Measurements from ENCODE around the gene TSEN34.
"Not testable (repeated sequence)": the region's sequence is repeated elsewhere in the genome, so short reads cannot be mapped to it uniquely, and the experiment has no call there.

Gene TSEN34

DNA sequence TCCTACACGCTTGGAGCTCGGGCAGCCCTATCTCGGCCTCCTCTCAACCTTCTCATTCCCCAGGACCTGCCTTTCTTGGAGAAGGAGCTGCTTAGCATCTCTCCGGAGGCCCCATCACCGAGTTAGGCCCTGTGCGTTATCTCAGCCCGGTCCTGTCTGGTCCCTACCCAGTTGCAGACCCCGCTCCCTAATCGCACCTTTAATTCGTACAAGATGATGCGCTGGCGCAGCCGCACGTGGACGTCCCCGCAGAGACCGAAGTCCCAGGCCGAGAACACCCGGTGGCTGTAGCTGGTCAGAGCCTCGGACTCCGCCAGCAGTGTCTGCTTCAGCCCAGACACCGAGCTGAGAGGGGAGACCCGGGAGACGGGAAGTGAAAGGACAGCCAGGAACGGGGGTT, 25.9 kb upstream of the TSEN34 start:
- no peaks in the 10 kb centered on the region for H3K9me3 ChIP-seq (ENCODE audit: control insufficient read depth, low read length)
- H3K4me1 ChIP-seq (ENCODE audit: control insufficient read depth, insufficient read depth, low read length) = peaks cover 37% of the 10 kb centered on the region
- no peak overlapping the region for H3K9ac ChIP-seq (ENCODE audit: low read length)

DNA sequence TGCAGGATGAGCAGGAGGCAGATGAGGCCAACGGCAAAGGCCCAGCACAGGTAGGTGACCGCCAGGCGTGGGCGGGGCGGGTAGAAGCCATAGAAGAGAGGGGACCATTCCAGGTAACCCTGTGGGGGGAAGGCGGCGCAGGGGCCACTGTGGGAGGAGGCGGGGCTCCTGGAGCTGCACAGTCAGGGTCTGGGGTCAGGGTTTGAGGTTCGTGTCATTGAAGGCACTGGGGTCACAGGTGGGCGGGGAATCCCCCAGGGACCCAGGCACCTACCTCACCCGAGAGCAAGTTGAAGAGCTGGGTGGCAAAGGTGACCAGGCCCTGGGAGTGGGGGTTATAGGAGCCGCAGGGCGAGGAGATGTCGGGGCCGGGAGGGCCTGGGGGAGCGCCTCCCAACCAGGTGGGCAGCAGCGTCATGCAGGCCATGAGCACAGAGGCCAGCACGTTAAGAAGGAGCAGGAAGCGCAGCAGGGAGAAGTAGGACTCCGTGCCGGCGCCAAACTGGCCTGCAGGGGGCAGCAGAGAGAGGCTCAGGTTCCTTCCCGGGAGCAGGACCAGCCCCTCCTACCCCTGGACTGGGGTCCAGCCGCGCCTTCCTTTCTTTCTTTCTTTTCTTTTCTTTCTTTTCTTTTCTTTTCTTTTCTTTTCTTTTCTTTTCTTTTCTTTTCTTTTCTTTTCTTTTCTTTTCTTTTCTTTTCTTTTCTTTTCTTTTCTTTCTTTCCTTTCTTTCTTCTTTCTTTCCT, 22.8 kb upstream of the TSEN34 start:
- Histone ChIP-seq H3K9ac (ENCODE audit: low read length) (no peak overlapping the region), H3K4me3 (ENCODE audit: low read length) (no peak overlapping the region), H3K36me3 (ENCODE audit: control insufficient read depth, insufficient read depth, low read length) (no peaks in the 10 kb centered on the region), H3K9me3 (ENCODE audit: control insufficient read depth, low read length) (no peaks in the 10 kb centered on the region), H3K4me1 (ENCODE audit: control insufficient read depth, insufficient read depth, low read length) (peaks cover 19% of the 10 kb centered on the region), H3K27me3 (ENCODE audit: control insufficient read depth, insufficient read depth, low read length) (no peaks in the 10 kb centered on the region)

More for the DNA sequence above, 25.9 kb upstream of the TSEN34 start:
- Histone ChIP-seq H3K36me3 (ENCODE audit: control insufficient read depth, insufficient read depth, low read length) (no peaks in the 10 kb centered on the region), H3K27me3 (ENCODE audit: control insufficient read depth, insufficient read depth, low read length) (no peaks in the 10 kb centered on the region), H3K4me3 (ENCODE audit: low read length) (no peak overlapping the region)

DNA sequence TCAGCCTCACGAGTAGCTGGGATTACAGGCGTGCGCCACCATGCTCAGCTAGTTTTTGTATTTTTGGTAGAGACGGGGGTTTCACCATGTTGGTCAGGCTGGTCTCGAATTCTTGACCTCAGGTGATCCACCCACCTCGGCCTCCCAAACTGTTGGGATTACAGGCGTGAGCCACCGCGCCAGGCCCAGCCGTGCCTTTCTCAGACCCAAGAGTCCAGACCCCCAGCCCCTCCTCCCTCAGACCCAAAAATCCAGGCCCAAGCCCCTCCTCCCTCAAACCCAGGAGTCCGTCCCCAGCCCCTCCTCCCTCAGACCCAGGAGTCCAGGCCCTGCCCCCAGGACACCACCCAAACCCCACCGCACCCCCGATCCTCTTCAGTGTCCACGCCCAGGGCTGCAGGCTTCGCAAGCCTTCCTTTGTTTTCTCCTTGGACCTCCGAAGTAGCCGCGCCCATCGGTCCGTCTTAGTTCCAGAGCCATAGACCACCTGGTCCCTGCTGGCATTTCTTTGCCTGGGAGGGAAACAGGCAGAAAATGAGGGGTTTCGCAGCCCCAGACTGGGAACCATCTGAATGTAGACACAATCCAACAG, 21.9 kb upstream of the TSEN34 start:
- Histone ChIP-seq H3K27me3 (ENCODE audit: control insufficient read depth, insufficient read depth, low read length) (no peaks in the 10 kb centered on the region), H3K36me3 (ENCODE audit: control insufficient read depth, insufficient read depth, low read length) (no peaks in the 10 kb centered on the region), H3K4me3 (ENCODE audit: low read length) (no peak overlapping the region), H3K9me3 (ENCODE audit: control insufficient read depth, low read length) (no peaks in the 10 kb centered on the region), H3K9ac (ENCODE audit: low read length) (no peak overlapping the region), H3K4me1 (ENCODE audit: control insufficient read depth, insufficient read depth, low read length) (peaks cover 20% of the 10 kb centered on the region)

DNA sequence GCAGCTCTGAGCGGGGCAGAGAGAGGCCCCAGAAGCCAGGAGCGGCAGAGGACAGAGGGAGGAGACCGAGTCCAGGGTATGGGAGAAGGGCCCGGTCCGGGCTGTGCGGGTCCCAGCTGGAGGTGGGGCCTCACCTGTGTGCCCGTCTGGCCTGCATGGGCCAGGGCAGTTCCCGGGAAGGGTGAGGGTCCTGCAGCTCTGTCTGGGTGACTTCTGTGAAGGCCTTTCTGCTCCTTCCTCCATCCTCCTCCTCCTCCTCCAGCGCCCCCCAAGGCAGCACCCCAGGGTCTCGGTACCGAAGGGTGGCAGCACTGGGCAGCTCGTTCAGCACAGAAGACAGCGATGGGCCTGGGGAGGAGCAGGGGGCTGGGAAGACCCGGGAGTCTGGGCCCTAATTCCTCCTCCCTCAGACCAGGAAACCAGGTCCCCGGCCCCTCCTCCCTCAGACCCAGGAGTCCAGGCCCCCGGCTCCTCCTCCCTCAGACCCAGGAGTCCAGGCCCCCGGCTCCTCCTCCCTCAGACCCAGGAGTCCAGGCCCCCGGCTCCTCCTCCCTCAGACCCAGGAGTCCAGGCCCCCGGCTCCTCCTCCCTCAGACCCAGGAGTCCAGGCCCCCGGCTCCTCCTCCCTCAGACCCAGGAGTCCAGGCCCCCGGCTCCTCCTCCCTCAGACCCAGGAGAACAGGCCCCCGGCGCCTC, 19.2 kb upstream of the TSEN34 start:
- not testable (repeated sequence) for H3K27me3 ChIP-seq (ENCODE audit: control insufficient read depth, insufficient read depth, low read length); H3K36me3 ChIP-seq (ENCODE audit: control insufficient read depth, insufficient read depth, low read length); H3K9me3 ChIP-seq (ENCODE audit: control insufficient read depth, low read length); H3K4me3 ChIP-seq (ENCODE audit: low read length)
- Histone ChIP-seq H3K9ac (ENCODE audit: low read length) (peak overlapping the region; percentile 85), H3K4me1 (ENCODE audit: control insufficient read depth, insufficient read depth, low read length) (peaks cover 10% of the 10 kb centered on the region)

DNA sequence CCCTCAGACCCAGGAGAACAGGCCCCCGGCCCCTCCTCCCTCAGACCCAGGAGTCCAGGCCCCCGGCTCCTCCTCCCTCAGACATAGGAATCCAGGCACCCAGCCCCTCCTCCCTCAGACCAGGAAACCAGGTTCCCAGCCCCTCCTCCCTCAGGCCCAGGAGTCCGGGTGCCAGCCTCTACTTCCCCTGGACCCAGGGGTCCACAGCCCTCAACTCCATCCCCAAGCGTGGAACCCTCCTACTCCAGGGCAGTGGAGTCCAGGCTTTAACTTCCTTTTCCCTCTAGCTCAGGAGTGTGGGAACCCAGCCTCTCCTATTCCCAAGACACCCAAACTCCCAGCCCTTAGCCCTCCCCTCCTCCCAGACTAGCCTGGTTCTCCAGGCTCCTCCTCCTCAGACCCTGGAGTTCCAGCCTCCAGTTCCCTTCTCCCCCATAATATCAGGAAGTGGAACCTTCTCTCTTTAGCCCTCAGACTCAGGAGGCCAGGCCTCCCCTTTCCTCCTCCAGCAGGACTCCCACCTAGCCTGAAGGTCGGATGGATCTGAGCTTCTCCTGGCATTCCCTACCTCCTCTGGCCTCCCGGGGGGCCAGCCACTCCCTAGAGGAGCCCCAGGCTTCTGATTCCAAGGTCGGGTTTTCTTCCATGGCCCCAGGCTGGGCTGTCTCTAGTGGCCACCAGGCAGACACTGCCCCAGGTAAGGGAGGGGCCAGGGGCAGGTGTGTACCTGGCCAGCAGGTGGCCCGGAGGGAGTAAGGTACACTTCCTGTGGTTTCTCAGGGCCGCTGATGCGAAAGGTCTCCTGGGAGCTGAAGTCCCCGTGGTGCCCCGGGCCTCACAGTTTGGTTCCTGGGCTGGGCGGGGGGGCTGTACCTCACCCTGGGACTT, 18.4 kb upstream of the TSEN34 start, which contains the start of gene TMC4:
Gene TMC4 (minus strand): TSS at position 690 of the 888 bp plus-strand sequence. CDS start 43 bp downstream, at position 647.
- H3K36me3 ChIP-seq (ENCODE audit: control insufficient read depth, insufficient read depth, low read length) = no peaks in the 10 kb centered on the region
- peaks cover 10% of the 10 kb centered on the region for H3K4me1 ChIP-seq (ENCODE audit: control insufficient read depth, insufficient read depth, low read length)
- peak within 1 kb of the TSS; percentile 85 for H3K9ac ChIP-seq (ENCODE audit: low read length)
- H3K4me3 ChIP-seq (ENCODE audit: low read length) = peak within 1 kb of the TSS; percentile 39
- no peaks in the 10 kb centered on the region for H3K9me3 ChIP-seq (ENCODE audit: control insufficient read depth, low read length)
- H3K27me3 ChIP-seq (ENCODE audit: control insufficient read depth, insufficient read depth, low read length) = no peaks in the 10 kb centered on the region

DNA sequence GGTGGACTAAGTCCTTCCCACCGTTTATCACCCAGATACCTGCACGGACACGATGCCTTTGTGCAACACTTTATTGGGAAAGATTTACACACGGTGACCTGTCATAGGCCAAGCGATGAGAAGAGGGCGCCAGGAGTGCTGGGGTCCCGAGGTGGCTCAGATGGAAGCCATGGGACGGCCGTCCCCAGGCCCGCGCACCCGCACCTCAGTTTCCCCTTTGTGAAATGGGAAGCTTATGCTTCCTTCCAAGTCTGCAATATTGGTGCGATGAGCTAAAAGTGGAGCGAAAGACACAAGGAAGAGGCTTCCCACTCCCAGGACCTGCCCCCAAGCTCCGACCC, 17.8 kb upstream of the TSEN34 start:
- no peaks in the 10 kb centered on the region for H3K36me3 ChIP-seq (ENCODE audit: control insufficient read depth, insufficient read depth, low read length)
- no peaks in the 10 kb centered on the region for H3K27me3 ChIP-seq (ENCODE audit: control insufficient read depth, insufficient read depth, low read length)
- H3K9me3 ChIP-seq (ENCODE audit: control insufficient read depth, low read length) = no peaks in the 10 kb centered on the region
- peak overlapping the region; percentile 45 for H3K9ac ChIP-seq (ENCODE audit: low read length)
- H3K4me3 ChIP-seq (ENCODE audit: low read length) = no peak overlapping the region
- H3K4me1 ChIP-seq (ENCODE audit: control insufficient read depth, insufficient read depth, low read length) = peaks cover 7% of the 10 kb centered on the region

DNA sequence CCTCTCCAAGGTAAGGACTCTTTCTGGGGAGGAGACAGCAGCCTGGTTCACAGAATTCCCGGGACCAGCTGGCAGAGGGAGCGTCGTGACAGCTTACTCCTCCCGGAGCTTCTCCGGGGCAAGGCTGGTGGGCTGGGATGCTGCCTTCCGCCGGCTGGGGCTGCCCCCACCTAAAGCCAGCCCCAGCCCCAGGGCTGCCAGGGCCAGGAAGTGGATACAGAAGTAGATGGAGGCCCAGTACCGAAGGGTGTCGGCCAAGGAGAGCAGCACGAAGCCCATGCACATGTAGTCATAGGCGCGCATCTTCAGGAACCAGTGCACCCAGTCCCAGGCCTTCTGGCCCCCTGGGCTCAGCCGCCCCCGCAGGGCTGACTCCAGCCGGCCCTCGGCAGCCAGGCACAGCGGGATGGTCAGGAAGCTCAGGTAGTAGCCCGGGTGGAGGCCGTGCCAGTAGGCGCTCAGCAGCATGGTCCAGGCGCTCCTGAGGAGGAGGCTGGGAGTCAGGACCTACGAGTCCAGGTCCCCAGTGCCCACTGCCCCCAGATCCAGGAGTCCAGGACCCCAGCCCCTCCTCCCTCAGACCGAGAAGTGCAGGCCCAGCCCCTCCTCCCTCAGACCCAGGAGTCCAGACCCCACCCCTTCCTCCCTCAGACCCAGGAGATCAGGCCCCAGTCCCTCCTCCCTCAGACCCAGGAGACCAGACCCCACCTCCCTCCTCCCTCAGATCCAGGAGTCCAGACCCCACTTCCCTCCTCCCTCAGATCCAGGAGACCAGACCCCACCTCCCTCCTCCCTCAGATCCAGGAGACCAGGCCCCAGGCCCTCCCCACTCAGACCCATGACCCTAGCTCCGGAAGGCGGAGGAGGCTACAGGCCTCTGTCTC, 16.9 kb upstream of the TSEN34 start:
- Histone ChIP-seq H3K4me1 (ENCODE audit: control insufficient read depth, insufficient read depth, low read length) (peaks cover 6% of the 10 kb centered on the region), H3K36me3 (ENCODE audit: control insufficient read depth, insufficient read depth, low read length) (no peaks in the 10 kb centered on the region), H3K4me3 (ENCODE audit: low read length) (no peak overlapping the region), H3K9ac (ENCODE audit: low read length) (no peak overlapping the region), H3K27me3 (ENCODE audit: control insufficient read depth, insufficient read depth, low read length) (no peaks in the 10 kb centered on the region), H3K9me3 (ENCODE audit: control insufficient read depth, low read length) (no peaks in the 10 kb centered on the region)

DNA sequence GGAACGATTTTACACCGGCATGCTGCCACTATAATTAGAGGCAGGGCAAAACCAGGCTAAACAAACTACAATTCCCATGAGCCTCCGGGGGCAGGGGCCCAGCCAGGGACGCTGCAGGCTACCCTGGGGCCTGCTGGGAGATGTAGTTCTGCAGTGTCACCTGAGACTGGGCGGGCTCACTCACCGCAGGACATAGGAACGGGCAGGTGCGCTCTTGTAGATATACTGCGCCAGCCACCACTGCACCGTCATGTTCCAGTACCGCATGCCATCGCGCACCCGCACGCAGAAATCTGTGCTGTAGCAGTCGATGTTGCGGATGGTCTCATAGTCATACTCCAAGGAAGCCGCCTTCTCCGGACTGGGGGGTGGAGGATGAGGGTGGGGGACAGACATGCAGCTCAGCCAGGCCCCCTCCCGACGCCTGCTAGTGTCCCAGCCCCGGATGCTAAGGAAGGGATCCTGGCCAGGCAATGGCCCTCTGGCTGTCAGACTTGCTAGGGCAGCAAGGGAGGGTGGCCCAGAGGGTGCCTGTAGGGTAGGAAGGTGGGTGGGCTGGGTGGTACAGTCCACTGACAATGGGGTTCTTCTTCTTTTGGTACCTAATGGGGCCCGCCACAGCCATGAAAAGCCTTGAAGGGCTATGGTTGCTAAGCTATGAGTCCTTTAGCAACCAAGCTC, 12.4 kb upstream of the TSEN34 start:
- Histone ChIP-seq H3K27me3 (ENCODE audit: control insufficient read depth, insufficient read depth, low read length) (no peaks in the 10 kb centered on the region), H3K4me1 (ENCODE audit: control insufficient read depth, insufficient read depth, low read length) (peaks cover 11% of the 10 kb centered on the region), H3K9ac (ENCODE audit: low read length) (no peak overlapping the region), H3K36me3 (ENCODE audit: control insufficient read depth, insufficient read depth, low read length) (no peaks in the 10 kb centered on the region), H3K9me3 (ENCODE audit: control insufficient read depth, low read length) (no peaks in the 10 kb centered on the region), H3K4me3 (ENCODE audit: low read length) (no peak overlapping the region)

DNA sequence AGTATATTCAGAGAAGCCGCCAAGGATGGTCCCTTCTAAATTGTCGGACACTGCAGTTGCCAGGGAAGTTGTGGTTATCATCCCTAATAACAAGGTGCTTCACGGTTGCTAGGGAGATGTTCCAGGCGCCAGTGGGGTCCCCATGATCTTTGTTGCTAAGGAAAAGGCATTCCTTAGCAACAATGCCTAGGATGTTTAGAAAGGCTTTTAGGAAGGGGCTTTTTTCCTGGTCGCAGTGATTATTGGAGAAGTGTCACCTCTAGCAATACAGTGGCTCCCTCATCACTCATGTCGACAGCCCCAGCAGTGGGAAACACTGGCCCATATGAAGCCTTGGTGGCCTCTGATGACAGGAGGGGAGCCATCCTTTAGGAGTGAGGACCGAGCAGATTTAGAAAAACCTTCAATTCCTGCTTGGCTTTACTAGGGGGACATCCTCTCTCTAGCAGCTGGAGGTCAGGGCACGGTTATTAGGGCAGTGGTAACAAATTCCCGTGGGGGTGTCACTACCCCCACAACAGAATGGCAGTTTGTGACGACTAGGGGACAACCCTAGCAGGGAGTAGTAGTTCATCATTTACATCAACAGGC, 11.8 kb upstream of the TSEN34 start:
- Histone ChIP-seq H3K9ac (ENCODE audit: low read length) (no peak overlapping the region), H3K27me3 (ENCODE audit: control insufficient read depth, insufficient read depth, low read length) (no peaks in the 10 kb centered on the region), H3K4me1 (ENCODE audit: control insufficient read depth, insufficient read depth, low read length) (peaks cover 11% of the 10 kb centered on the region), H3K9me3 (ENCODE audit: control insufficient read depth, low read length) (no peaks in the 10 kb centered on the region), H3K36me3 (ENCODE audit: control insufficient read depth, insufficient read depth, low read length) (no peaks in the 10 kb centered on the region), H3K4me3 (ENCODE audit: low read length) (no peak overlapping the region)

DNA sequence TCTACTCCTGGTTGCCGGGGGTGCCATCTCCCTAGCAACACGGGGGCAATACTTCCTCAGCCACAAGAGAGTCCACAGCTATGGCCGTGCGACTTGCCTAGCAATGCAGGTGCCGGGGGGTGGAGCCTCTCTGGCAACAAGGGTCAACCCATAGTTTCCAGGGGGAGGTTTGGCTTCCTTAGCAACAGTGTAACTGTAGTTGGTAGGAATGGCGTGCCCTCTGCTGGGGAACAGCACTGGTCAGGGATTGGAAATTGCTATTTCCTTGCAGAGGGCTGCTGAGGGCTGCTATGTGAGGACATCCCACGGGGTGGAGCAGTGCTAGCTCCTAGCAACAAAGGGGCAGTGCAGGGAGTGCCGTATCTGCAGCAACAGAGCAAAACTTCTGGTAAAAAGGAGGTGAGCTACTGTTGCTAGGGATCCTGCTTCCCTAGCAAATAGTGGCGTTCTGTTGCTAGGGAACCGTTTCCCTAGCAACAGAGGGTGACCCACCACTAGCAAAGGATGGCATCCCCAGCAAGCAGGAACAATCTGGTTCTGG, 11.1 kb upstream of the TSEN34 start:
- H3K27me3 ChIP-seq (ENCODE audit: control insufficient read depth, insufficient read depth, low read length) = no peaks in the 10 kb centered on the region
- H3K9ac ChIP-seq (ENCODE audit: low read length) = no peak overlapping the region
- H3K9me3 ChIP-seq (ENCODE audit: control insufficient read depth, low read length) = no peaks in the 10 kb centered on the region
- no peaks in the 10 kb centered on the region for H3K36me3 ChIP-seq (ENCODE audit: control insufficient read depth, insufficient read depth, low read length)
- H3K4me1 ChIP-seq (ENCODE audit: control insufficient read depth, insufficient read depth, low read length) = peaks cover 11% of the 10 kb centered on the region
- H3K4me3 ChIP-seq (ENCODE audit: low read length) = no peak overlapping the region
